NCI-H2029 (cell line): ENCODE results near the gene GDPD2.

Experiments
- DNase-seq: peaks from one replicate; lab custom pipeline; 2025; lab: John Stamatoyannopoulos, UW

Gene GDPD2

DNA sequence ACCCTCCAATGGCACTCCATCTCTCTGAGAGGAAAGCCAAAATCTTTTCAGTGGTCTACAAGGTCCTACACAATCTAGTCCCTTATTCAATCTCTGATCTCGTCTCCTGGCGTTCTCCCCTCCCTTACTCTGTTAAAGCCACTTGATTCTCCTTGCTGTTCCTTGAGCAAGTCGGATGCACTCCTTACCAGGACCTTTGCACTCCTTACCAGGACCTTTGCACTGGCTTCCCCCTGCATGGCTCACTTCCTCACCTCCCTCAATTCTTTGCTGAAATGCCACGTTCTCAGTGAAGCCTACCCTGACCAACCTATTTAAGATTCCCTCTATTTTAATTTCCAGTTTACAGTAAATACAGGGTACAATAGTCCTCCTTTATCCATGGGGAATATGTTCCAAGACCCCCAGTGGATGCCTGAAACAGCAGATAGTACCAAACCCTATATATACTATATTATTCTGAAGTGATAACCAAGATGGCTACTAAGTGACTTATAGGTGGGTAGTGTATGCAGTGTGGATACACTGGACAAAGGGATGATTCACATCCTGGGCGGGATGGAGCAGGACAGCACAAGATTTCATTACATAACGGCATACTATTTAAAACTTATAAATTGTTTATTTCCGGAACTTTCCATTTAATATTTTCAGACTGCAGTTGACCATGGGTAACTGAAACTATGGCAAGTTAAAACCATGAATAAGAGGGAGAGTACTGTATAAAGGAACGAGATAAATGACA lies 15.0 kb downstream of the GDPD2 start:
- DNase-seq: no peak

DNA sequence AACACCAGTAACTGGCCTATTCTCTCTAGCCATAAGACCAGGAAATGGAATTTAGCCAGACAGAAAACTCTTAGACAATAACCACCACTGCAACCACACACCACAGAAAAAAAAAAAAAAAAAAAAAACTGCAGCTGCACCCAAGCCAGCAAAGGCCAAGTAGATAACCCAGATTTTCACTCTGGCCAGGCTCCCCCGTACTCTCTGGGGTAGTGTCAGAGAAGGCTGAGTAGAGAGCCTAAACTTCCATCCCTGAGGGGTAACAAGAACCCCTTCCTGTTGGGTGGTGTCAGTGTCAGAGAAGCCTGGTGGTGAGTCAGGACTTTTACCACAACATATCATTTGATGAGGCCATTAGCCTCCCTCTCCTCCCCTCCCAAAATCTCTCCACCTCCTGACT lies 15.9 kb downstream of the GDPD2 start:
- no peak for DNase-seq

DNA sequence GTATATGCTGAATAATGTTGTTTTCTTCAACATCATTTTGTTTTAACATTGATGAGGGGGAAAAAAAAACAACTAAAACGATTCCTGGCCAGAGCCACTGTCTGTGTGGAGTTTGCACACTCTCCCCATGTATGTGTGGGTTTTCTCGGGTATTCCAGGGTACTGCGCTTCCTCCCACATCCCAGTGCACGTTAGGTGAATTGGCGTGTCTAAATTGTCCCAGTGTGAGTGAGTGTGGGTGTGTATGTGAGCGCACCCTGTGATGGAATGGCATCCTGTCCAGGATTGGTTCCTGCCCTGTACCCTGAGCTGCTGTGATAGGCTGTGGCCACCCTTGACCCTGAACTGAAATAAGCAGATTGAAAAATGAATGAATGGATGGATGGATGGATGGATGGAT lies 19.1 kb downstream of the GDPD2 start:
- no peak for DNase-seq

DNA sequence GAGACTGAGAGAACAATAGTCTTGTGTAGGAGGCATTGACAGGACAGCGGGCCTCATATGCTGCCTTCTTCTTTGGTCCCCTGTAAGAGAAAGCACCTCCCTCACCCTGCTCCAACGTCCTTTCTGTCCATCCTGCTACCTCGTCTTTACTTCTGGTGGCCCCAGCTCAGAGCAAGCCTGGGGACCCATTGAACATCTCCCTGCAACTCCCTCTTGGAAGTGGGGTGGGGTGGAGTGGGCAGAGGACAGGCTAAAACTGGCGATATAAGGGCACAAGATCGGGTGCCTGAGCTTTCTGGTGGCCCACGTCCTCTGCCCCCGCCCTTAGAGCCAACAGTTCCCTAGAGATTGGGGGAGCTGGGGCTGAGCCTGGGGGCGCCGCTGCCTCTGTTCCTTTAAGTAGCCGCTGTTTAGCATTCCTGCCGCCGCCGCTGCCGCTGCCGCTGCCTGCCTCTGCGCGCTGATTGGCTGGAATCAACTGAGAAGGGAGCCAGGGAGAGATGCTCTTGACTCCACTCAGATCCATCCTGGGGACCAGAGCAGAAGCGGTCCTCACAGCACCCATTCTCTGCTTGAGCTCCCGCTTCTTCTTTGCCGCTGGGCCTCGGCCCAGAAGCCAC lies 21.3 kb downstream of the GDPD2 start, which contains the start of gene DLG3:
DLG3 (plus strand) TSS at position 510 of the 620 bp plus-strand sequence. CDS start 367 bp downstream, outside the sequence.
- no peak for DNase-seq

DNA sequence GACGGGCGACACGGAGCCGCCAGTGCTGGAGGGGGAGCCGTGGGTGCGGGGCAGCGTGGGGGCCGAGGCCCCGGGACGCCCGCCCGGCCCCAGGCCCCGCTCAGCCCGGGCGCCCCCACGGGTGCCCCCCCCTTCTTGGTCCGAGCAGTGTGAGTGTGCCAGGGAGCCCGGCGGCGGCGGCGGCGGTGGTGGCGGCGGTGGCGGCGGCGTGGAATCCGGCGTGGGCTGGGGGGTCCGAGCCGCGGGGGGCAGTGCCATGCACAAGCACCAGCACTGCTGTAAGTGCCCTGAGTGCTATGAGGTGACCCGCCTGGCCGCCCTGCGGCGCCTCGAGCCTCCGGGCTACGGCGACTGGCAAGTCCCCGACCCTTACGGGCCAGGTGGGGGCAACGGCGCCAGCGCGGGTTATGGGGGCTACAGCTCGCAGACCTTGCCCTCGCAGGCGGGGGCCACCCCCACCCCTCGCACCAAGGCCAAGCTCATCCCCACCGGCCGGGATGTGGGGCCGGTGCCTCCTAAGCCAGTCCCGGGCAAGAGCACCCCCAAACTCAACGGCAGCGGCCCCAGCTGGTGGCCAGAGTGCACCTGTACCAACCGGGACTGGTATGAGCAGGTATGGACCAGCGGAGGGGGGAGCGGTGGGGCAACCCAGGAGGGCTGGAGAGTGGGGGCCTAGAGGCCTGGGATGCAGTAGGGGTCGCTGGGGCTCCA lies 22.0 kb downstream of the GDPD2 start:
- DNase-seq: no peak

DNA sequence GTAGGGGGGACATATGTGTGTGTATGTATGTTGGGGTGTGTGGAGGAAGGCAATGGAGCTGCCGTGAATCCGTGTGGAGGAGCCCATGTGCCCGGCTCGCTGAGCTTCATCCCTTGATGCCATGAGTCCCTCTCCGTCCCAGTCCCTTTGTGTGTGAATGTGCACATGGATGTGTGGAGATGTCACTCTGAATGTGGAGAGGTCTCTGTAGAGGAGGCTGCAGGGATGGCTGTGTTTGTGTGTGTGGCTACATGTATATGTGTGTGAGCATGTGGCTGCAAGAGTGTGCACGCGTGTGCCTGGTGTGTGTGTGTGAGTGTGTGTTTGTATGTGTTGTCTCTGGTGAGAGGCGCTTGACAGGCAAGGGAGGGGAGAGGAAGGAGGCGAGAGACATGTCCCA lies 22.8 kb downstream of the GDPD2 start:
- no peak for DNase-seq

DNA sequence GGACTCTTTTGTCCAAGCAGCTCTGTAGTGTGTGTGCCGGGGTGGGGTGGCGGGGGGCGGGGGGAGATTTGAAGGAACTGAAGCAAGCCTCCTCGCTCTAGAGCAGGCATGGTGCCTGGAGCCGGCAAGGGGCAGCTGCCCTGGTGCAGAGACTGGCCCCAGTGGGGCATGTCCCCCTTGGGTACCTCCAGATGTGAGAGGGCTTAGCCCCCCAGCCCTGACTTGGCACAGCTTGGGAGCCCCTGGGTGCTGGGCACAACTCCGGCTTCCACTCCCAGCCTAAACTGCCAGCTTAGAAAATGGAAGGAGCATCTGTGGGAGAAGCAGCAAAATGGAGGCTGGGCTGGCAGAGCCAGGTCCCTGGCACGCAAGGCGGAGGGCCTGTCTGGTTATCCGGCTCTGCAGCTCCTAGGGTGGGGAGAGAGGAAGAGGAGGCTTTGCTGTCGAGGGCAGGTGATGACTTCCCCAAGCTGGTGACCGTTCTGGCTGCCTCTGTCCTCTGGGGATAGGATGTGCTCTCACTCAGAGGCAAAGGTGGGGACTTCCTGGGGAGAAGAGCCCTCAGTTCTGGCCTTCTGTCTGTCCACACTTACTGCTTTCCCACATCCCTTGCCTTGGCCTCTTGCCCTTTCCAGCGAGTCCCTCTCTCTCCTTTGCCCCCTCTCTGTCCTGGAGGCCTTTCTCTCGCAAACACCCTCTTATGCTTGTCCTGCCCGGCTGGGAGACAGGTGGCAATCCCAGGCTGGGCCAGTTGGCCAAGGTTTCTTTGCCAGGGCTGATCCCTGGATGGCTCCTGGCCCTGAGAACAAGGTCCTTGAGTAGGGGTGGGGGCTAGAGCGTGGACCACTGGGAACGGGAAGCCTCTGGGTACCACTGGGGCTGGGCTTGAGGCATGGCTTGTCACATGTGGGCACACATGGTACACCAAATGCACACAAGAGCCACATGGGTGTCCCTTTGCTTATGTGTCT lies 23.6 kb downstream of the GDPD2 start:
- no peak for DNase-seq

DNA sequence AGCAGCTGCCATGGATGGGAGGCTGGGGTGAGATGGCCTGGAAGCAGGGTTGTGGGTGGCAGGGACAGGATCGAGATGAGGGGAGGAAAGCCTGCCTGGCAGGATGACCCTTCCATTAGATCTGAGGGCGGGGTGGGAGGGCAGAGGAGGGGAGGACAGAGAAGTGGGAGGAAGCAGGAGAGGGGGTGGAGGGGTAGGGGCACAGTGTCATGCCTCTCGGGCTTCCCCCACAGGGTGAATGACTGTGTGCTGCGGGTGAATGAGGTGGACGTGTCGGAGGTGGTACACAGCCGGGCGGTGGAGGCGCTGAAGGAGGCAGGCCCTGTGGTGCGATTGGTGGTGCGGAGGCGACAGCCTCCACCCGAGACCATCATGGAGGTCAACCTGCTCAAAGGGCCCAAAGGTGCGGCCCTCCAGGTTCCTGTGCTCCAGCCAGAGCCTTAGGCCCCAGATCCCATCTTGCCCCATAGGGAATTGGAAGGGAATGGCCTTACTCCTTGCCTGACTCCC lies 26.4 kb downstream of the GDPD2 start:
- DNase-seq: no peak

DNA sequence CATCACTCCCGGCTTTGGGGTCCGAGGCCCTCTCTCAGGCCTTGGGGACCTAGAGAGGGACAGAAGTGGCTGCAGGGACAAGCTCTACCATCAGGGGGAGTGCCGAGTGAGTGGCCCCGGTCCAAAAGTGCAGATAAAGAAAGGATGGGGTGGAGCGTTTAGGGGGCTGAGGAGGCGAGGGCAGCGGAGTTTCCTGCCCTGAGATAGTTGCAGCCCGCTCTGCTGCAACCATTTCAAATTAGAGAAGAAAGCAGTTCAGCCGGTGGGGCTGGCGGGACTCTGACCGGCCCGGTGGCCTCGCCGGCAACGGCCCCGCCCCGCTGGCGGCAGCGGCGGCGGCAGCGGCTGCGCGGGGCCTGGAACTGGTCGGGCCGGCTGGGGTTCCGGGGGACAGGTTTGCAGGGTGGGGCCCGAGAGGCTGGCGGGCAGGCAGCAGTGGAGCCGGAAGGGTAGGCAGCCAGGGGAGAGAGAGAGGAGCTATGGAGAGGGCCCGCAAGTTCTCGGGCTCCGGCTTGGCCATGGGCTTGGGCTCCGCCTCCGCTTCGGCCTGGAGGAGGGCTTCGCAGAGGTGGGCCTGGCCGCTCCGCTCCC lies 29.1 kb downstream of the GDPD2 start:
- DNase-seq: peak; percentile 10

DNA sequence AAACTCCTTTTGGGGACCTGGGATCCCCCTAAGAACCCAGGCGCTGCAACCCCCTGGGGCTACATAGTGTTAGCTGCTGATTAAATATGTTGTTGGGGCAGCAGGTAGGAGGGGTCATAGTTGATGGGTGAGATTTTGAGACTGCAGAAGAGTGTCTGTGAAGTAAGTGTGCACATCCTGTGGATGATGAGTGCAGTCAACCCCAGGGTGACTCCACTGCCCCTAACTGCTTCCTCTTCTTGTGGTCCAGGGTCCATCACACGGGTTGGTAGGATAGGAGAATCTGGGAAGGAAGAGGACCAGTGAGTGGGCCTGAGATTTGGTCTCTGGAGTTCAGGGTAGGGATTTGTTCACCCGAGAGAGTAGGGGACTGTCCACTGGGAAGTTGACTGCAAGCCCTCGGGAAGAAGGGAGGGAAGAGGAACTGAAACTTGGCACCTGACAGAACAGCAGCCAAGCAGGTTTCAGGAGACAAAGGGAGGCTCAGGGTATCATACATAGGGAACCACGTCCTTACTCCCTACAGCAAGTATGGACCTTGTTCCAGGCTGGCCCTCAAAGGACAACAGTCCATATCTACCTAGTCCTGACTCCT lies 30.0 kb downstream of the GDPD2 start:
- DNase-seq: no peak

DNA sequence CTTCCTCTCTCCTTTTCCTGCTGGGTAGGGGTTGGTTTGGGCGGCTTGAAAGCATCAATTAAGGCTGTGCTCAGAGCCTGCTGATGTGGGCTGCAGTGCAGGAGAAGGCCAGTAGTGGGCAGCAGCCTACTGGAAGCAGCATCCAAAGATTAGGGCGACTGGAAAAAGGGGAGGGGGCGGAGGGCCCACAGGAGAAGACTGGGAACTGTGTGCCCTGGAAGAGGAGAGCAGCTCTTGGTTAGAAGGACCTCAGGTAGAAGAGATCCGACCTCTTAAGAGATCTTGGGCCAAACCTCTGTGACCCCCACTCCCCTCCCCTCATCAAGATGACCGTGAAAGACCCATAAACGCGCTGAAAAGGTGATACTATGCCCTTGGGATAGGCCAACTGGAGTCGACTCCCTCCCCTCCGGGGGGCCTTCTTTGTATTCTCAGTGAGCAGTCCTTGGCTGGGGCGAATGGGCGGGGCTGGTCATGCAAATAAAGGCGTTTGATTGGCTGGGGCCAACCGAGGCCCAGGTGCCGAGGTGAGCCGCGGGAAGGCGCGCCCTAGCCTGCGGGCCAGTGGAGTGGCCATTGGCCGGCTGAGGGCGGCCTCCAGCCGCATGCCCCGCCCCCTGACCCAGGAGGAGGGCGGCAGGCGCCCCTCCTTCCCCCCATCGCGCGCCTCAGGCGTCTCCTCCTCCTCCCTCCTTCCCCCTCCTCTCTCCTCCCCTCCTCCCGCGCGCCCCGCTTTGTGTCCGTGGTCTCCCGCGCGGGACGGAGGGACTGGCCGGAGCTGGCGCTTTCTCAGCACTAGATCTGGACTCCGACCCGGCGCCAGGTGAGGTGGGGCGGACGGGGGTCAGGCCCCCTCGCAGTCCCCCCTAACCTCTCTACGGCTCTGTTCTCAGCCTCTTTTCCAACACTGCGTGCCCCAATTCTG lies 31.6 kb downstream of the GDPD2 start:
- DNase-seq: peak; percentile 83

DNA sequence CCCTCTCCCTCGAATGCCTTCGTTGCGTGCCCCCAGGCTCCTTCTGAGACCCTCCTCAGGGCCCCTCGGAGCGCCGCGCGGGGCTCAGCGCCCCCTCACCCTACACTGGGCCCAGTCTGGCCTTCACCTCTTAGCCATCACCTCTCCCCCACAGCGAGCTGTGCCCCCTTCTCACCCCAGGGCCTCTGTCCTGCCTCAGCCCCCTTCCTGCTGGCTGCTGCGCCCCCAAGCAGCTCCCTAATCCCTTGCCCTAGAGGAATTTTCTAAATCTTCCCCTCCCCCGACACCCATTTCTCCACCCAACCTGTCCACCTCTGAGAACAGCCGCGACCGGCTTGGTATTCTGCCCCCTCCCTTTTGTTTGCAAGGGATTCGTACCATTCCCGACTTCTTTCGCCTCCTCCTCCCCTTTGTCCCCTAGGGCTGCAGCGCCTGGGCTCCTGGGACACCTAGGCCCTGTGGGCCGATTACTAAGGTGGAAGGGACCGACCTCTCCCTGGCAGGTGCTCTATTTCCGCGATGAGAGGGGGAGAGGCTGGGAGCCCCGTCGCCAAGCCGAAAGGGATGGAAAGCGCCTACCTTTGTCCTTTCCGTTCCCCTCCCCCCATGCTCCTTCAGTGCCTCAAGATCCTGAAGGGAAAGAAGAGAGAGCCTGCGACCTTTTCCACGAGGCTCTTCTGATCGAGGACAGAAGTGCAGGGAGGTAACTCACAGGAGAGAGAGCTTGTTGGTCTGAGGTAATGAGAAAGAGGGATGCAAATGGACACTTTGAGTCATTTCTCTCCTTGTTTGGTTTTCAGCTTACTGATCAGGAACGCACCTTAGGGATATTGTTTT lies 32.5 kb downstream of the GDPD2 start:
- DNase-seq: peak; percentile 36

DNA sequence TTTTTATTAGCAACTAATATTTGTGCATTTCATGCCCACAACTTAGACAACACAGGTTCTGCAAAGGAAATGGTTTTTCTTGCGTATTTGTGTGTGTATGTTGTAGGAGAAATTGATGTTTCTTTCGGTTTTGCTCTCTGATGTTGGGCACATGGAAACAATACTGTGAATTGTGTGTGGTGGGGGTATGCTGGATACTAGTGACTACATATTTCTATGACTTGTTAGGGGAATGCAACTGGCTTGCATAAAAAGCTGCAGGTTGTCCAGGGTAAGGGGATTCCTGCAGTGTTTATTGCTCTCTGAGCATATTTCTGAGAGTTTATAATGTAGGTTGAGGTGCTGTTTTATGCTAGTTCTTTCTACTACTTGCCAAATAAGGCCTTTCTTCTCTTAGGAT lies 33.1 kb downstream of the GDPD2 start:
- DNase-seq: no peak

DNA sequence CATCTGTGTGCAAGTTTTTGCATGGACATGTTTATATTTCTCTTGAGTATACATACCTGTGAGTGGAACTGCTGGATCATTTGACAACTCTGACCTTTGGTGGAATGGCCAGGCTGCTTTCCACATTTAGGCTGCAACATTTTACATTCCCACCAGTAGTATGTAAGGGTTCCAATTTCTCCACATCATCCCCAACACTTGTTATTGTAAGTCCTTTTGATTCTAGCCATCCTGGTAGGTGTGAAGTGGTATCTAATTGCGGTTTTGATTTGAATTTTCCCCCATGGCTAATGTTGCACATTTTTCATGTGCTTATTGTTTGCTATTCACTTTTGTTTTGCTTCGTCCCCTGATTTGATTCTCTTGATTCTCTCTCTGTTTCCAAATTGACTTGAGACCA lies 37.9 kb downstream of the GDPD2 start:
- no peak for DNase-seq

DNA sequence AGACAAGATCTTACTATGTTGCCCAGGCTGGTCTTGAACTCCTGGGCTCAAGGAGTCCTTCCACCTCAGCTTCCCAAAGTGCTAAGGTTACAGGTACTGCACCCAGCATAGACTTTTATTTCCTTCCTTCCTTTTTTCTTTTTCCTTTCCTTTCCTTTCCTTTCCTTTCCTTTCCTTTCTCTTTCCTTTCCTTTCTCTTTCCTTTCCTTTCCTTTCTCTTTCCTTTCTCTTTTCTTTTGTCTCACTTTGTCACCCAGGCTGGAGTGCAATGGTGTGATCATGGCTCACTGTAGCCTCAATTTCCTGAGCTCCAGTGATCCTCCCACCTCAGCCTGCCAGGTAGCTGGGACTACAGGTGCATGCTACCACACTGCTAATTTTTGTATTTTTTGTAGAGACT lies 40.9 kb downstream of the GDPD2 start:
- no peak for DNase-seq

DNA sequence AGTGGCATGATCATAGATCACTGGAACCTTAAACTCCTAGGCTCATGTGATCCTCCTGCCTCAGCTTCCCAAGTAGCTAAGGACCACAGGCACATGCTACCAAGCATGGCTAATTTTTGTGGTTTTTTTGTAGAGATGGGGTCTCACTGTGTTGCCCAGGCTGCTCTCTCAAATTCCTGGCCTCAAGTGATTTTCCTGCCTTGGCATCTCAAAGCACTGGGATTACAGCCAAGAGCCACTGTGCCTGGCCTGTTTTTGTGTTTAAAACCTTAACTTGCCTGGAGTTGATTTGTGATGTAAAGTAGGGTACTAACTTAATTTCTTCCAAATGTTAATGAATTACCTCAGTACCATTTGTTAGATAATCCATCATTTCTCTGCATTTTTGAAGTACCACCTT lies 43.9 kb downstream of the GDPD2 start:
- no peak for DNase-seq

DNA sequence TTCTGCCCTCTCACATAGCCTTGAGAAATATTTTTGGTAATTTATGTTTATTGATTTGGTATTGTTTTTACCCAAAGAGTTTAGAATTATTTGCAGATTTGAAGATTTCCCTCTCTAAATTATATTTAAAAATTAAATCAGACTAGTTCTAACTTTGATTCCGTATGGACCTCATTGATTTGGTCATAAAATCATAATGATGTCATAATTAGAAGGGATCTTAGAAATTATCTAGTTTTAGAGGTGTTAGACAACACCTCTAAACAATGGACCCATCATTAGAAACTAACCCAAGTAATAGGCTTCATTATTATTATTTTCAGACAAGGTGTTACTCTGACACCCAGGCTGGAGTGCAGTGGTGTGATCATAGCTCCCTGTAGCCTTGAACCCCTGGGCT lies 45.6 kb downstream of the GDPD2 start:
- no peak for DNase-seq

DNA sequence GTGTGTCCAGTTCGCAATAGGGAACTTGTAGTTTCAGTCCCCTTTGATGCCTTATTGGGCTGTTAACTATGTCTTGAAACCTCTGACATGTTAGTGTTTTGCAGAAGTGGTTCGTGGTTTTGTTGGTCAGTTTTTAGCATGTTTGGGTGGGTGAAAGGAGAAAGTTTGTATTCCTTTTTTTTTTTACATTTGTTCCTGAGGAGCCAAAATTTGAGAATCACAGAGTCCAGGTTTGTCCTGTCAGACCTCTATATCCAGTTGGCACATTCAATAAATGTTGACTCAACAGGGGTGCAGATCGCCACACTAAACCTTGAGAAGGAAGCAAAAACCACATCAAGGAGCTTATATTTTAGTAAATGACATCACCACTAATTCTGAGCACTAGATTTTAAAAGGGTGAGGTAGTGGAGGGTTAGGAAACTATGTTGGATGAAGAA lies 47.8 kb downstream of the GDPD2 start:
- DNase-seq: no peak
